GM12891 (cell line): ENCODE measurements around the gene RNF150.

ENCODE experiments used
- PAX5 ChIP-seq: IDR thresholded peaks from 2 replicates; pipeline ENCODE4 v1.6.1; 2011; ENCODE audit warnings: low read length, moderate library complexity, mild to moderate bottlenecking; ENCODE audit not compliant: insufficient read depth, severe bottlenecking
- POLR2A ChIP-seq: IDR thresholded peaks from 2 replicates; pipeline ENCODE4 v1.6.1; 2011; ENCODE audit warnings: low read depth, low read length, control low read depth
- POLR2AphosphoS5 ChIP-seq: IDR thresholded peaks from 2 replicates; pipeline ENCODE4 v1.6.1; 2011; ENCODE audit warnings: low read depth, low read length, control low read depth
- SPI1 ChIP-seq: IDR thresholded peaks from 2 replicates; pipeline ENCODE4 v1.6.1; 2011; ENCODE audit warnings: low read depth, low read length, control low read depth
- TAF1 ChIP-seq: IDR thresholded peaks from 2 replicates; pipeline ENCODE4 v1.6.1; 2011; ENCODE audit warnings: low read depth, low read length, control low read depth

DNA sequence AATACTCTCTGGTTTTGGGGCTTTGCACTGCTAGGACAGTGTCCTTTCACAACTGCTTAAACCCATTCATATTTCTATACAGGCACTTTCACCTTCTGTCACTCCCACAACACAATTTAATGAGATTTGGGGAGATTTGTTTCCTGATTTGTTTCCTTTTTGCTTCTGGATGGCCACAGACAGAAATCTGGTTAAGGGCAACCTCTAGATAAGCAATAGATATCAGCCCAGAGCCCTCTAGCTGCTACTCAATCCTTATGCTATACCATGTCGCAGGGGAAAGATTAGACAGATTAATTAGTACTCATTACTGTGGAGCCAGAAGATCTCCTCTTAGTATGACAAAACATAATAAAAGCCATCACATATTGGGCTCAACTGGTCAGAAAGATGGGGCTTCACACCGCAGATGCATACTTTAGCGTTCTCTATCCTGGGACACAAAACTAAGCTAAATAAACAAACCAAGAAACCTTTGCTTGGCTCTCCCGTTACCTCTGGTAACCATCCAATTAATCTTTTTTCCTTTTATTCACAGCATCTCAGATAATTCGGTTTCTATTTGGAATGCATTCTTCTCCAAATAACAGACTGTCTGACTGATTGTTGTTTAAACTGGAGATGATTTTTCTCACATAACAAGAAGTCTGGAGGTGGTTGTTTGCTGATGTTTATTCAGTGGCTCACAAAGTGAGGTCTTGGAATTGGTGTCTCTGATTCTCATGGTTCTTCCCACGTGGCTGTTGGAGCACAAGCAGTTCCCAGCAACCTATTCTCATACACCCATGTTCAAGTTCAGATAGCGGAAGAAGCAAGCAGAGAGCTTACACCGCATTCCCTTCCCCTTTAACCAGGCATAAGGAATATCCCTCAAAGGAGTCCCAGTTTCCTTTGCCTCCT is 46.5 kb upstream of the RNF150 start:
- TF ChIP-seq POLR2A (no peak), SPI1 (no peak), POLR2AphosphoS5 (no peak), PAX5 (no peak), TAF1 (no peak)
